IMR-90 (cell line): ENCODE measurements around the gene ZNF23. TPM values are rescaled to one million over a fixed set of nuclear protein-coding genes. Genes with fewer than 3 reads are reported as not detected.

ENCODE experiments used
- ATAC-seq: fragments of 200-7000 bp; cut with Tn5 transposase; 2 replicates; pipeline ENCODE4 v1.9.1; 2020; ENCODE audit warnings: low read depth, mild to moderate bottlenecking, moderate library complexity
- BruUV-seq: library from RNA; stranded (reverse); fragments of 400-500 nt; replicated peaks from 2 replicates; lab custom pipeline; 2021; lab: Mats Ljungman, UMichigan
- CTCF ChIA-PET: fragments of 300-600 bp; formaldehyde crosslinking; extraction: SDS; loops from one replicate; lab custom pipeline; 2021; ENCODE audit warnings: antibody characterized with exemption; lab: Yijun Ruan, JAX
- POLR2A ChIA-PET: fragments of 300-600 bp; sonication (Branson Sonifier 250); formaldehyde crosslinking; loops from one replicate; lab custom pipeline; 2022; ENCODE audit warnings: antibody characterized with exemption; ENCODE audit not compliant: unreplicated experiment; lab: Charles Lee
- DNase-seq: peaks from one replicate; pipeline ENCODE4 v3.0.0; 2013
- H2AFZ ChIP-seq: replicated peaks from 2 replicates; pipeline ENCODE3; 2013; ENCODE audit warnings: low read length, mild to moderate bottlenecking; ENCODE audit not compliant: poor library complexity
- H2AK5ac ChIP-seq: 2 replicates; pipeline ENCODE4 v1.6.1; 2013; ENCODE audit warnings: low read depth, low read length, inconsistent platforms
- H2AK9ac ChIP-seq: replicated peaks from 2 replicates; pipeline ENCODE3; 2013; ENCODE audit warnings: mild to moderate bottlenecking, low read depth, low read length, moderate library complexity; ENCODE audit not compliant: poor library complexity
- H2BK120ac ChIP-seq: 2 replicates; pipeline ENCODE4 v1.6.1; 2013; ENCODE audit warnings: low read depth, low read length, inconsistent platforms
- H2BK15ac ChIP-seq: 3 replicates; pipeline ENCODE4 v1.6.1; 2013; ENCODE audit warnings: low read depth, low read length, inconsistent platforms
- H2BK20ac ChIP-seq: 2 replicates; pipeline ENCODE4 v1.6.1; 2013; ENCODE audit warnings: low read depth, mild to moderate bottlenecking, inconsistent platforms, low read length, moderate library complexity
- H2BK5ac ChIP-seq: 2 replicates; pipeline ENCODE4 v1.6.1; 2013; ENCODE audit warnings: mild to moderate bottlenecking, low read depth, low read length, inconsistent platforms; ENCODE audit not compliant: poor library complexity, severe bottlenecking
- H3K14ac ChIP-seq: replicated peaks from 2 replicates; pipeline ENCODE4 v1.6.1; 2013; ENCODE audit warnings: low read depth, low read length, inconsistent platforms
- H3K18ac ChIP-seq: 2 replicates; pipeline ENCODE4 v1.6.1; 2013; ENCODE audit warnings: low read depth, low read length, control low read depth
- H3K23ac ChIP-seq: 2 replicates; pipeline ENCODE4 v1.6.1; 2013; ENCODE audit warnings: low read depth, low read length, inconsistent platforms
- H3K27ac ChIP-seq: 2 replicates; pipeline ENCODE4 v1.5.1; 2013; ENCODE audit warnings: mild to moderate bottlenecking, control low read depth, low read length; ENCODE audit not compliant: insufficient read depth
- H3K27me3 ChIP-seq: 2 replicates; pipeline ENCODE4 v1.6.1; 2013; ENCODE audit warnings: low read length; ENCODE audit not compliant: control insufficient read depth, insufficient read depth
- H3K36me3 ChIP-seq: 2 replicates; pipeline ENCODE4 v1.6.1; 2013; ENCODE audit warnings: low read length, mixed read lengths; ENCODE audit not compliant: control insufficient read depth, insufficient read depth
- H3K4ac ChIP-seq: 2 replicates; pipeline ENCODE4 v1.6.1; 2013; ENCODE audit warnings: low read depth, low read length, inconsistent platforms
- H3K4me1 ChIP-seq: 2 replicates; pipeline ENCODE4 v1.6.1; 2013; ENCODE audit warnings: low read length, mixed read lengths; ENCODE audit not compliant: control insufficient read depth, insufficient read depth
- H3K4me2 ChIP-seq: 2 replicates; pipeline ENCODE4 v1.6.1; 2013; ENCODE audit warnings: low read depth, mild to moderate bottlenecking, control low read depth, low read length, moderate library complexity
- H3K4me3 ChIP-seq: 2 replicates; pipeline ENCODE4 v1.5.1; 2013; ENCODE audit warnings: low read depth, mild to moderate bottlenecking, control low read depth, low read length, moderate library complexity; ENCODE audit not compliant: insufficient read depth
- H3K56ac ChIP-seq: 2 replicates; pipeline ENCODE4 v1.6.1; 2013; ENCODE audit warnings: low read length, inconsistent platforms; ENCODE audit not compliant: insufficient read depth; ENCODE audit errors: extremely low read depth
- H3K79me1 ChIP-seq, 2 experiments: 2 replicates each; pipeline ENCODE4 v1.6.1; 2013; ENCODE audit warnings: low read length in 2 of 2, inconsistent platforms in 1 of 2, low read depth in 1 of 2
- H3K9ac ChIP-seq: 2 replicates; pipeline ENCODE4 v1.6.1; 2013; ENCODE audit warnings: low read depth, low read length, control low read depth
- H3K9me1 ChIP-seq: 2 replicates; pipeline ENCODE4 v1.6.1; 2013; ENCODE audit warnings: low read length, inconsistent platforms; ENCODE audit not compliant: insufficient read depth
- H3K9me3 ChIP-seq: 2 replicates; pipeline ENCODE4 v1.6.1; 2013; ENCODE audit warnings: low read length; ENCODE audit not compliant: control insufficient read depth, insufficient read depth
- H4K20me1 ChIP-seq: 2 replicates; pipeline ENCODE4 v1.6.1; 2013; ENCODE audit warnings: low read length, inconsistent platforms; ENCODE audit not compliant: insufficient read depth
- H4K5ac ChIP-seq: 2 replicates; pipeline ENCODE4 v1.6.1; 2013; ENCODE audit warnings: mild to moderate bottlenecking, low read depth, low read length, control low read depth
- H4K8ac ChIP-seq, 2 experiments: 2 replicates each; pipeline ENCODE4 v1.6.1; 2013; ENCODE audit warnings: low read depth in 2 of 2, low read length in 2 of 2, control low read depth in 1 of 2, inconsistent platforms in 1 of 2
- H4K91ac ChIP-seq: 2 replicates; pipeline ENCODE4 v1.6.1; 2013; ENCODE audit warnings: low read depth, low read length, inconsistent platforms; ENCODE audit not compliant: insufficient read depth
- BHLHE40 ChIP-seq: fragments of 150-350 bp; IDR thresholded peaks from 2 replicates; pipeline ENCODE4 v1.6.1; 2016; ENCODE audit warnings: mild to moderate bottlenecking, low read depth, low read length
- CEBPB ChIP-seq: IDR thresholded peaks from 2 replicates; pipeline ENCODE4 v1.6.1; 2012; ENCODE audit warnings: low read depth, low read length, improper control_type of control experiment
- CHD1 ChIP-seq: IDR thresholded peaks from 2 replicates; pipeline ENCODE4 v1.6.1; 2012; ENCODE audit warnings: low read depth, low read length, improper control_type of control experiment
- CTCF ChIP-seq: conservative IDR thresholded peaks from 2 replicates; pipeline ENCODE4 v1.5.1; 2012; ENCODE audit warnings: mild to moderate bottlenecking, low read depth, low read length, improper control_type of control experiment
- ELK1 ChIP-seq: fragments of 150-350 bp; IDR thresholded peaks from 2 replicates; pipeline ENCODE4 v1.6.1; 2016; ENCODE audit warnings: low read depth, mild to moderate bottlenecking, low read length, moderate library complexity, borderline replicate concordance
- FOS ChIP-seq: fragments of 150-350 bp; IDR thresholded peaks from 2 replicates; pipeline ENCODE4 v1.6.1; 2016; ENCODE audit warnings: low read depth, low read length
- MAFK ChIP-seq: IDR thresholded peaks from 2 replicates; pipeline ENCODE4 v1.6.1; 2012; ENCODE audit warnings: low read depth, low read length, improper control_type of control experiment
- MAZ ChIP-seq: IDR thresholded peaks from 2 replicates; pipeline ENCODE4 v1.6.1; 2012; ENCODE audit warnings: low read depth, mild to moderate bottlenecking, low read length, improper control_type of control experiment, moderate library complexity, borderline replicate concordance
- MXI1 ChIP-seq: IDR thresholded peaks from 2 replicates; pipeline ENCODE4 v1.6.1; 2012; ENCODE audit warnings: low read depth, mild to moderate bottlenecking, low read length, moderate library complexity, borderline replicate concordance
- NFE2L2 ChIP-seq: fragments of 150-350 bp; IDR thresholded peaks from 2 replicates; pipeline ENCODE4 v1.6.1; 2016; ENCODE audit warnings: low read depth, mild to moderate bottlenecking, low read length
- POLR2A ChIP-seq: IDR thresholded peaks from 2 replicates; pipeline ENCODE4 v1.6.1; 2012; ENCODE audit warnings: mild to moderate bottlenecking, low read depth, low read length
- RAD21 ChIP-seq: IDR thresholded peaks from 2 replicates; pipeline ENCODE4 v1.6.1; 2012; ENCODE audit warnings: low read length, improper control_type of control experiment
- RCOR1 ChIP-seq: IDR thresholded peaks from 2 replicates; pipeline ENCODE4 v1.6.1; 2012; ENCODE audit warnings: mild to moderate bottlenecking, low read length, improper control_type of control experiment; ENCODE audit not compliant: insufficient replicate concordance
- RFX5 ChIP-seq: IDR thresholded peaks from 2 replicates; pipeline ENCODE4 v1.8.0; 2012; ENCODE audit warnings: low read depth, mild to moderate bottlenecking, low read length, moderate library complexity
- SMC3 ChIP-seq: fragments of 150-350 bp; IDR thresholded peaks from 2 replicates; pipeline ENCODE4 v1.6.1; 2016; ENCODE audit warnings: low read depth, mild to moderate bottlenecking, antibody characterized with exemption, low read length, moderate library complexity
- USF2 ChIP-seq: fragments of 150-350 bp; IDR thresholded peaks from 2 replicates; pipeline ENCODE4 v1.6.1; 2017; ENCODE audit warnings: mild to moderate bottlenecking, antibody characterized with exemption, low read length, low read depth
- WGBS, 2 experiments: methylation state at CpG; one replicate each; pipeline versions ENCODE4 v1.1.5 to v1.1.7; 2013; ENCODE audit warnings: missing lambda C conversion rate in 2 of 2; ENCODE audit not compliant: insufficient read length in 1 of 2; ENCODE audit errors: extremely low coverage in 2 of 2; 5-methylcytosine and 5-hydroxymethylcytosine counted together
- dilution Hi-C: fragments of 300-500 bp; cut with HindIII; formaldehyde crosslinking; loops from one replicate; pipeline ENCODE4 v1.14.3; 2018; ENCODE audit warnings: low sequenced_read_pairs; ENCODE audit not compliant: unreplicated experiment
- in situ Hi-C: fragments of 300-500 bp; cut with MboI; formaldehyde crosslinking; loops from 3 replicates; pipeline ENCODE4 v1.14.3; 2019; ENCODE audit warnings: low sequenced_read_pairs, inconsistent platforms, mixed read lengths
- intact Hi-C: fragments of 100-400 bp; cut with micrococcal nuclease; formaldehyde crosslinking; loops from 2 replicates; pipeline ENCODE4 v1.10.0; 2022
- polyA plus RNA-seq, 3 experiments: library from polyadenylated mRNA; depleted of rRNA; stranded (reverse); fragments of >200 nt; gene quantifications; 2 replicates each; pipeline ENCODE4 v1.2.3, GENCODE V29; 2012; ENCODE audit warnings: low replicate concordance in 1 of 3
- total RNA-seq: library from RNA; depleted of rRNA; stranded (reverse); fragments of >200 nt; gene quantifications from 2 replicates; pipeline ENCODE4 v1.2.3, GENCODE V29; 2012

Gene ZNF23
- total and polyA plus RNA-seq, 2 of the 4 experiments (the other 2 are of a cell fraction), result 7.5 to 8.8 TPM

GRCh38 chr16:71431176-71431575 lies 30.9 kb downstream of the ZNF23 start:
- H3K79me1 ChIP-seq, result no peaks in the 10 kb centered on the region
- no peak overlapping the region for H3K4me3 ChIP-seq
- POLR2A ChIA-PET, result no interaction called here
- no peak overlapping the region for H4K8ac ChIP-seq
- H3K18ac ChIP-seq, result no peak overlapping the region
- no TSS peak for BruUV-seq
- no peak overlapping the region for H4K5ac ChIP-seq
- no peak for TF ChIP-seq MAFK
- no peak for TF ChIP-seq SMC3
- no peak for TF ChIP-seq NFE2L2
- no peak for TF ChIP-seq BHLHE40
- TF ChIP-seq MXI1, result no peak
- no peak for TF ChIP-seq CTCF
- TF ChIP-seq ELK1, result no peak
- TF ChIP-seq USF2, result no peak
- no peak for TF ChIP-seq FOS
- no peak for TF ChIP-seq RFX5
- no peak for TF ChIP-seq CEBPB
- no peak for TF ChIP-seq MAZ
- no peak for TF ChIP-seq POLR2A
- no peak for TF ChIP-seq CHD1
- no peak for TF ChIP-seq RAD21
- no peak for TF ChIP-seq RCOR1
- CTCF ChIA-PET, result no interaction called here
- no CpG with 5 or more reads among the region's 14 CpGs for WGBS, 2 experiments
- H3K27me3 ChIP-seq, result peaks cover 4% of the 10 kb centered on the region
- no peaks in the 10 kb centered on the region for H3K4me1 ChIP-seq
- no peak overlapping the region for H4K91ac ChIP-seq
- H3K9me3 ChIP-seq, result no peaks in the 10 kb centered on the region
- dilution Hi-C loops (no loop called here), in situ Hi-C loops (no loop called here), intact Hi-C loops (no loop called here)
- no peak overlapping the region for H3K4ac ChIP-seq
- H2AK5ac ChIP-seq, result no peak overlapping the region
- H3K14ac ChIP-seq, result no peak overlapping the region
- no peak overlapping the region for H2AFZ ChIP-seq
- DNase-seq, result no peak
- no peak overlapping the region for H3K56ac ChIP-seq
- H3K9ac ChIP-seq, result no peak overlapping the region
- no peak overlapping the region for H2BK20ac ChIP-seq
- H2BK5ac ChIP-seq, result no peak overlapping the region
- H3K9me1 ChIP-seq, result no peaks in the 10 kb centered on the region
- no peak overlapping the region for H2AK9ac ChIP-seq
- H2BK120ac ChIP-seq, result no peak overlapping the region
- H3K27ac ChIP-seq, result no peak overlapping the region
- no peak for ATAC-seq
- H3K36me3 ChIP-seq, result no peaks in the 10 kb centered on the region
- no peak overlapping the region for H2BK15ac ChIP-seq
- H3K4me2 ChIP-seq, result no peak overlapping the region
- no peak overlapping the region for H3K23ac ChIP-seq
- H4K20me1 ChIP-seq, result no peaks in the 10 kb centered on the region
